ENCODE measurements around the gene GRIN2C.
A peak's percentile ranks its signal among the peaks of the same experiment; 100 is the strongest.
"Not testable (repeated sequence)": the region's sequence is repeated elsewhere in the genome, so short reads cannot be mapped to it uniquely, and the experiment has no call there.

Gene GRIN2C

DNA sequence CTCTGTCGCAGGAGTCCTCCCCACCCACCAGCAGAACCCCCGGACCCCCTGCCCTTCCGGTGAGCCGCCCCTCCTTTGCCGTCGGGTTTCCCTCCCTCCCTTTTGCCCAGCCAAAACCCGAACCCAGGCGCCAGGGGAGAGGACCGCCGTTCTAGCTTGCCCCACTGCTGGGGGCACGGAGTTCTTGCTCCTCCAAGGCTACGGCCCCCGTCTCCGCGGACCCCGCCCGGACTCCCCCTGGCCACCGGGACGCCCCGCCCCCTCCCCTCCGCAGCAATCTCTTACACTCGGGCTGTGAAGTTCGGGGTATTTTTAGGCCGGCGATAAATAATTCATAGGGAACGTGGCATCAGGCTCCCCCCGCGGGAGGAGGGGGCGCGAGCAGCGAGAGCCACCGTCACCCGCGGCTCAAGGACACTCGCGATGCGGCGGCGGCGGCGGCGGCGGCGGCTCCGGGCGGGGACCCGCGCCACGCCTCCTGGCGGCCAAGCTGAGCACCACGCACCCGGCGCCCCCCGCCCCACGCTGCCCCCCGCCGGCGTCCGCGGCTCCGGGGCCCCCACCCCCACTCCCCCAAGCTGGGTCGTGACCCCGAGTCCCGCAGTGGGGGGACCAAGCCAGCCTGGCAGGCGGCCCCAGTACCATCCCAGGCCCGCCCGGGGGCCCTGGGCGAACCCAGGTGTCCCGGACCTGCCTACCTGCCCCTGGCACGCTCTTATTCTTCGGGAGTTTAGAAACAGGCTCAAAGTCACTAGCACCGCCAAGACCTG, at the start of gene GRIN2C:
TSS of gene GRIN2C (minus strand) at position 427 of the 770 bp plus-strand sequence. CDS start 4,793 bp downstream, outside the sequence.
- peak; percentile 19 for DNase-seq (ENCODE audit: low spot score)

DNA sequence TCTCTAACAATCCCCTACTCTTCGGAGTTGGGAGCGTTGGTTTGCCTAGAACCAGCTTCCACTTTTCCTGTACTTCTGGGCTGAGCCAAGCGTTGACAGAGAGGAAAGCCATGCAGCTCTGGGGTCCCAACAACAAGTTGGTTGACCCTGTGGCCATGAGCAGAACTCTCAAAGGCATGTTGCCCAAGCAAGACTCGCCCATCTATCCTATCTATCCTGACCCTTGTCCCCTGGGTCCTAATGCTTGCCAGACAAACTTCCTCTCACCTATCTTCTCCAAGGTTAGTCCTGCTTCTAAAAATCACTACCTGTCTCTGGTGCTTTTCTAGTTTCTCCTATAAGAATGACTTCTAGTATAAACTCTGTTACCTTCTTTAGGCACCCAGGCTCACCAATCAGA, 49.4 kb upstream of the GRIN2C start:
- not testable (repeated sequence) for DNase-seq (ENCODE audit: low spot score)

DNA sequence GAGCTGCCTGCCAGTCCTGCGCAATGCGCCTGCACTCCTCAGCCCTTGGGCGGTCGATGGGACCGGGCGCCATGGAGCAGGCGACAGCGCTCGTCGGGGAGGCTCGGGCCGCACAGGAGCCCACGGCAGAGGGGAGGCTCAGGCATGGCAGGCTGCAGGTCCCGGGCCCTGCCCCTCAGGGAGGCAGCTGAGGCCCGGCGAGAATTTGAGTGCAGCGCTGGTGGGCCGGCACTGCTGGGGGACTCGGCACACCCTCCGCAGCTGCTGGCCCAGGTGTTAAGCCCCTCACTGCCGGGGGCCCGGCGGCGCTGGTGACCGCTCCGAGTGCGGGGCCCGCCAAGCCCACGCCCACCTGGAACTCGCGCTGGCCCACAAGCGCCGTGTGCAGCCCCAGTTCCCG, 47.3 kb upstream of the GRIN2C start:
- no peak for DNase-seq (ENCODE audit: low spot score)

DNA sequence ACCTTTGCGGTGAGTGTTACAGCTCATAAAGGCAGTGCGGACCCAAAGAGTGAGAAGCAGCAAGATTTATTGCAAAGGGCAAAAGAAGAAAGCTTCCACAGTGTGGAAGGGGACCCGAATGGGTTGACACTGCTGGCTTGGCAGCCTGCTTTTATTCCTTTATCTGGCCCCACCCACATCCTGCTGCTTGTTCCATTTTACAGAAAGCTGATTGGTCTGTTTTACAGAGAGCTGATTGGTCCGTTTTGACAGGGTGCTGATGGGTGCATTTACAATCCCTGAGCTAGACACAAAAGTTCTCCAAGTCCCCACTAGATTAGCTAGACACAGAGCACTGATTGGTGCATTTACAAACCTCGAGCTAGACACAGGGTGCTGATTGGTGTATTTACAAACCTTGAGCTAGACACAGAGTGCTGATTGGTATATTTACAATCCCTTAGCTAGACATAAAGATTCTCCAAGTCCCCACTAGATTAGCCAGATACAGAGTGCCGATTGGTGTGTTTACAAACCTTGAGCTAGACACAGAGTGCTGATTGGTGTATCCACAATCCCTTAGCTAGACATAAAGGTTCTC, 46.6 kb upstream of the GRIN2C start:
- DNase-seq (ENCODE audit: low spot score) = not testable (repeated sequence)

DNA sequence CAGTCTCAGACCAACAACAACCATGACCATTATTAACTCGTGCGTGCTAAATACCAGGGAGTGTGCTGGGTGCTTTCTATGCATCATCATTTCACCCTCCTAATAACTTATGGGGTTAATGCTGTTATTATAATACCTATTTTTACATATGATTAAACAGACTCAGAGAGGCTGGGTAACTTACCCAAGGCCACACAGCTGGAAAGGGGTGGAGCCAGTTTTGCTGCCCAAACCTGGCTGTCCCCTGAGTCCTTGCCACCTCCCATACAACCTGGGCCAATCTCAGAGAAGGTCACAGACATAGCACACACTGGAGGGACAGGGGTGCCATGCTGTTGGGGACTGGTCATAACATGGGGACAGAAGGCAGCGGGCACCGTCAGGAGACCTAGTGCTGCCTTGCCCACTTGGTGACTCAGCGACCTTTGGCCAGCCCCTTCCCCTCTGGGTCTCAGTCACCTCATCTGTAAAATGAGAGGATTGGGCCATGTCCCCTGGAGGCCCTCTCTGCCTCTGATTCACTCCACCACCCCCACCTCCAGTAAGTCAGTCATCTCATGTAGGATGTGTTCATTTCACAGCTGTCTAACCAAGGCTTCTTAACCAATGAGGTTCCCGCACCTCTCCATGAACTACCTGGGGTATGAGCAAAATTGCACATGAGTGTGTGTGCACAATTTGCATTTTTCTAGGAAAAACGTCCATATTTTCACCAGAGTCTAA, 45.2 kb upstream of the GRIN2C start:
- DNase-seq (ENCODE audit: low spot score) = no peak

DNA sequence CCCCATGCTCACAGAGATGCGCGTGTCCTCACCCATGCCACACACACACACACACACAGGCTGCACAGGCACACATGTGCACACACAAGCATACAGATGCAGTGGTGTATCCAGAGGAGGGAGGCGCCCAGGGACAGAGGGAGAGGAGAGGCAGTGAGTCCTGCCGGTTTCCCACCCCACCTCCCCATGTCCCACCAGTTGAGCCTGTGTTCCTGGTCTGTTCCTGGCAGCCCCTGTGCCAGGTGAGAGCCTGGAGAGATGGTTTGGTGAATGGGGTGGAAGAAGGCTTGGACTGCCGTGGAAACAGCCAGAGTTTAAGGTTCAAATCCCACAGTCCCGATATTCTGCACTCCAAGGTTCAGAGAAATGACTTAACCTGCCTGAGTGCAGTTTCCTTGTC, 44.0 kb upstream of the GRIN2C start:
- no peak for DNase-seq (ENCODE audit: low spot score)

DNA sequence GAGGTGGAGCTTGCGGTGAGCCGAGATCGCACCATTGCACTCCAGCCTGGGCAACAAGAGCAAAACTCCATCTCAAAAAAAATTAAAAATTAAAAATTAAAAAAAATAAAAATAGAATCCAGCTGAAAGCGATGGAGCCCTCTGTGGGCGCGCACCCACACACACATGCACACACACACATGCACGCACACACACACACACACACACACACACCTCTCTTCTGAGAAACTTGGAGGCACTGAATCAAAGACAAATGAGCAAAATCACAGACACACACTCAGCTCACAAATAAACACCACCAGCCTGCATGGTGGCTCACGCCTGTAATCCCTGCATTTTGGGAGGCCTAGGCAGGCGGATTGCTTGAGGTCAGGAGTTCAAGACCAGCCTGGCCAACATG, 43.3 kb upstream of the GRIN2C start:
- no peak for DNase-seq (ENCODE audit: low spot score)

DNA sequence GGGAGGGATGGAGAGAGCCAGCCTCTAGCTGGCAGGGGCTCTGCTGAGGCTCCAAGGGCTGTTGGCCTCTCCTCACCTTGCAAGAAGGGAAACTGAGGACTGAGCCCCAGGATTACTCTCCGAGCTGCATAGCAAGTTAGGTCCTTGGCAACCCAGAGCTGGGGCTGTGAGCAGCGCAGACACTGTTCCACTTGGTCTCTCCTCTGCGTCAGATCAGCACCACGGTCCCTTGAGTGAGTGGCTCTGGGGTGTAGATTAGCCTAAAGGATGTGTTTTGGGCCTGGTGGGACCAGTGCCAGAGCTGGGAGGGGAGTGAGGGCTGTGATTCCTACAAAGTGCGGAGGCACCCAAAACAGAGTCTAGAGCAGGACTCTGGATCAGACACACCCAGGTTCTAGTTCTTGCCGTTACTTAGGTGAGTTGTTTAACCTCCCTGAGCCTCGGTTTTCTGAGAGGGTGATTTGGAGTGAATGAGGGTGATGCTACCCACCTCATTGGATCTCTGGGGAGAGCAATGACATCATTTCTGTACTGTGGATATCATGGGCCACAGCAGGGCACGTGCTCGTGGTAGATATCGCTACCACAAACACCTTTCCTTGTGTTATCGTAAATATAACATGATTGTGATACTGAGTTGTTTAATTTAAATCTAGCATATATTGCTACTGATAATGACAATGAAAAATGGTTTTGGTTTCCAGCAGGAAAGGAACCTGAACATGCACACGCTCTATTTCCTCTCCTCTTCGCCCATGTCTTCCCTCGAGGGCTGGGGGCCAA, 41.9 kb upstream of the GRIN2C start:
- DNase-seq (ENCODE audit: low spot score) = no peak

DNA sequence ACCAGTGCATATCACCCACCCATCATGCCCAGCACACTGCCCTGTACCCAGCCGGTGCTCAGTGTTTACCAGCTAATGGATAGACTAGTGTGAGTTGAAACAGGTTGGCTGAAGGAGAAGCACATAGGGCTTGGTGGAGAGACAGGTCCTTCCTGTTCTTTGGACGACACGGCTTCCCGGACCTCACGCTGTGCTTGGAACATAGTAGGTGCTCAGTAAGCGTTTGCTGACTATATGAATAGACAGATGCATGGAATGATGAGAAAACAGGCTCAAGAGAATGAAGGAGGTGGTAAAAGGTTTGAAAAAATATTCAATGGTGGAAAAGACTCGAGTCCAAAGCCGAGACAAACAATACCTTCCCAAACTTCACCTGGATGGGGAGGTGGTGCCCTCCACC, 40.5 kb upstream of the GRIN2C start:
- no peak for DNase-seq (ENCODE audit: low spot score)

DNA sequence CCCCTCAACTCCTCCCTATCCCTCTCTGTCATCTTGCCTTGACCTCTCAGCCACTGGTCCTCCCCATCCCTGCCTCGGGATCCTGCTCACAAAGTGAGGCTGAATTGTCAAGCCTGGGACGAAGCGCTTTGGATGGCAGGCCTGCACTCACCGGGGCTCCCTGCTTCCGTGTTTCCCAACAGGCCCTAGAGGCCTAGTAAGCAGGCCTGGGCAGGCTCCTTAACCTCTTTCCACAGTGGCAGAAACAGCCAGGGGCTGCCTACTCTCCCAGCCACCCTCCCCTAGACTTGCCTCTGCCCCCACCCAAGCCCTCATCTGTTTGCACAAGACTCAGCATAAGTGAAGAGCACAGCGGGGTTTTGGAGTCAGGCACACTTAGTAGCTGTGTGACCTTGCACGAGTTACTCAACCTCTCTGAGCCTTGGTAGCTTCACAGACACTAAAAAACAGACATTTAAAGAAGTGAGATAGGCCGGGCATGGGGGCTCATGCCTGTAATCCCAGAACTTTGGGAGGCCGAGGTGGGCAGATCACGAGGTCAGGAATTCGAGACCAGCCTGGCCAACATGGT, 38.8 kb upstream of the GRIN2C start:
- DNase-seq (ENCODE audit: low spot score) = no peak

DNA sequence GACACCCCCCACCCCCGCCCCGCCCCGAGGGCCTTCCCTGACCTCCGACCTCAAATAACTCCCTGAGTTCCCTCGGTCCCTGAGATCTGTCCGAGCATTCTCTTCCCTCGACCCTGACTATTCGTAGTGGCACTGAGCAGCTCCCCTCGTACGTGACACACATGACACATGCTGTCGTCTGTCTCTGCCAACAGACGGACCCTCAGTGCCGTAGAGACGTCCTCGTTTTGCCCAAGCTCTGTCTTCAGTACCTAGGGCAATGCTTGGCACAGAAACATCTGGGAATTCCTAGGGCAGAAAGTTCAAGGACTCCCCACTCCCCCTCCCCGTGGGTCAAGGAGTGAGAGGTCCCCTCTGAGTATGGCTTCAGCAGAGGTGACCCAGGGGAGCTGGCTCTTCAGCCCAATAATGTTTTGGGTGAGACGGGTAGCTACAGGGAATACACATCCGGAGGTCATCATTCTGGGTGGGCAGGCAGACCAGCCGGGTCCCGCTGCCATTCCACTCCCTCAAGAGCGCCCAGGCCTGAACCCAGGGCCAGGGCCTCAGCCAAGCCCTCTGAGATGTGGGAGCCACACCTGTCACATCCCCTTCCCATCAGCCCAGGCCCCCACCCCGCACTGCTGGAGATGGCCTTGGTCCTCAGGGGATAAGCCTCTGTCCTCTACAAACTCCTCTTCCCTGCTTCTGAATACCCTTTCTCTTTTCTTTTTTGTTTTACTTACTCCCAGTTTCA, 34.4 kb upstream of the GRIN2C start:
- DNase-seq (ENCODE audit: low spot score) = no peak

DNA sequence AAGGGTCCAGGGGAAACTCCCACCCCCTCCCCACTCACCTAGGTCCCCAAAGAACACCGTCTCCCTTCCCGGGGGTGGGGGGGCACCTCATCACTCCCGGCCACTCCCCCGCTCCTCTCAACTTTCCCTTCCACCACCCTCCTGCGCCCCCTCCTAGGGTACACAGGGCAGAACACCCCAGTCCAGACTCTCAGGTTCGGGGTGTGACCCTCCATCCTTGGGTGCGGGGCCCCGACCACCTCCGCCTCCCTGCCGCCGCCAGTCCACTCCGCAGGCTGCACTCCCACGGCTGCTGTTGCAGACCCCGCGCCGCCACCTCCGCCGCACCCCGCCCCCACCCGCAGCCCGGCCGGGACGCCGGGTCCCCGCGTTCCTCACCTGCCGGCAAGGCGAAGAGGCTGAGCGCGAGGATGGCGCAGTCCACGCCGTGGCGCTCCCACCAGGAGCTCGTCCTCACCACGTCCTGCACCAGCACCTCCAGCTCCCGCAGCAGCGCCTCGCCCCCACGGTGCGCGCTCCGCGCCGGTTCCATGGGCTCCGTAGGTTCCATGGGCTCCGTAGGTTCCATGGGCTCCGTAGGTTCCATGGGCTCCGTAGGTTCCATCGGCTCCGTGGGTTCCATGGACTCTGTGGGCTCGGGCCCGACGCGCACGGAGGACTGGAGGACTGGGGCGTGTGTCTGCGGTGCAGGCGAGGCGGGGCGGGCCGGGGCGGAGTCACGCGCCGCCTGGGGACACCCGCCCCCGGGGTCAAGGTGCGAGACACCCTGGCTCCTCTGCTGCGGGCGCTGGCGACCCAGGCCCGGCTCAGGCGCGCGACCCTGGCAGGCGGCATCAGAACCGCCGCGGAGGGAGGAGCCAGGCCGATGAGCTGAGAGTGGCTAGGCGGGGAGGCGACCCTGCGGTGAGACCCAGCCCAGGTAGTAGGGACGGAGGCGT, 33.6 kb upstream of the GRIN2C start, which contains the start of gene FADS6:
TSS of gene FADS6 (minus strand) at position 660 of the 938 bp plus-strand sequence. CDS start at position 622, 38 bp downstream.
- DNase-seq (ENCODE audit: low spot score) = no peak

DNA sequence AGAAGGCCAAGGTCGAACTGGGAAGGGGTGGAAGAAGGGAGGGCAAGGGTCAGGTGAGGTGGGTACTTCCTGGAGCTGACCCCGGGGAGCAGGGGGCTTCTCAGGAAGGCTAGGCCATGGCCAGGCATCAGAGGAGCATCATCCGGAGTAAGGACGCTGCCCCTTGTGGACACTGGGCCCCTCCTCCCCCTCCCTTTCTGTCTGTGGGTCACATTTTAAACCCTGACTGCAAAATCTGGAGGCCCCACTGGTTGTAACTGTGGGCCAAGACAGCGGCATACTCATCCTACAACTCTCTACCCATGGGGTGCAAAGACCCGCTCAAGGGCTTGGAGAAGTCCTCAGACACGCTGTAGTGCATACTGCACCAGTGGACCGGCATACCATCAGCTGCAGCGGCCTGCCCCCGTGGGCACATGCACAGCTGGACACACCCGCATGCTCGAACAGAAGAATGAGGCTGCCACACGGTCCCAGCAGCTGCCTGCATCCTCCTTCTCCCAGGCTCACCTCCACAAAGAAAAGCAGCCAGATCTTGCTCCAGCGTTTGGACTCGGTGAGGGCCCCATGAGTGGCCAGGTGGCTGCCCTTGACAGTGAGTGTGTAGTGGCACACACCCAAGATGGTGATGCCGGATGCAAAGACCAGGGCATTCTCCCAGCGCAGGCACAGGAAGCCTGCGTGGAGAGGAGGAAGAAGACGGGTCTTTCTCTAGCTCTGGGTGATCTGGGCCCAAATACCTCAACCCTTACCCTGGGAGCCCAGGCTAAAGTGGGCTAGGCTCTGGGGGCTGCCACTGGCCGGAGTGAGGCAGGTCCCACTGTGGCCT, 32.5 kb upstream of the GRIN2C start:
- DNase-seq (ENCODE audit: low spot score) = no peak

DNA sequence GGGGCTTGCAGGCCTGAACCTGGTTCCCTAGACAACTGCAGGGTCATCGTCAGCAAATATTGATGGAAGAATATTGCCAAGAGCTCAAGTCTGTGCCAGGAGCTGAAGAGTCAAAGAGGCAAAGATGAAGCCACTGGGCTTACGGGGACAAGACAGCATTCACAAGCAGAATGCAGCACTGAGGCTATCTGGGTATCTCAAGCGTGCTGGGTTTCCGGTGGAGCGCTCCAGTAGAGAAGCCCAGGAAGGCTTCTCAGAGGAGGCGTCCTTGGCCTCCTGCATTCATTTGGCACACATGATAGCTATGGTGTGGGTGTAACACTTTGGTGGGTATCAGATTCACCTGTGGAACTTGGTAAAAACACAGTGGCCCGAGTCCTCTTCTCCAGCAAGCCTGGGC, 30.9 kb upstream of the GRIN2C start:
- no peak for DNase-seq (ENCODE audit: low spot score)

DNA sequence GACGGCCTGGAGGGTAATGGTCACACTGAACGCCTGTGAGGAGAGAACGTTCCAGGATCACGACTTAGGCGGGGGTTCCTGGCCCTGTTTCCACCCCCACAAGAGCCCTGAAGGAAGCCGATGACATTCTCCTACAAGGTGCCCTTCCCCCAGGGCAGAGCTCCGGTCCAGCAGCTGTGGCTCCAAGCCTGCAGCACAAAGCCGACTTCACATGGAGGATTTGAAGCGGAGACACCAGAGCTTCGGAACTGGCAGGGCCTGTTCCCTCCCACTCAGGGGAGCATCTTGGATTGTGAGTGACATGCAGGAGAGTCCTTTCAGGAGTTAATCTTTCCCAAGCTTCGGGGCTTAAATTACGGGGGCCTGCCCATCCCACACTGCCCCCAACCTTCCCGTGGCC, 28.8 kb upstream of the GRIN2C start:
- DNase-seq (ENCODE audit: low spot score) = no peak

DNA sequence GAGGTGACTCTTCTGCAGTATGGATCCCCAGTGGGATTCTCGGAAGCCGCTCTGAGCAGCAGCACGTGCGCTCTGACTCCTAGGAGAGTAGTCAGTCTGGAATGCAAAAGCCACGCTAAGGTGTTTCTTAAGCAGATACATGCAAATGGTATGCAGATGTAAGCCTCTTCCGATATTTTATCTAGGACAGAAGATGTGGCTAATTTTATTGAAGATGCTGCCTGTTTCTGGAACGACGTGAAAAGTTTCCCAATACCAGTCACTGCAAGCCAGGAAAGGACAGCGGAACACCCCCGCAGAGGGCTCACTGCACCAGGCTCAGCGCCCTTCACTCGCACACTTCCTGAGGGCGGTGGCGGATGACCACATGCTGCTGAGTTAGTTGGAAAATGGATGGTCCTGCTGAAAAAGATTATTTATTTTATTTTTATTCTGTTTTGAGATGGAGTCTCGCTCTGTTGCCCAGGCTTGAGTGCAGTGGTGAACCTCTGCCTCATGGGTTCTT, 23.6 kb upstream of the GRIN2C start:
- DNase-seq (ENCODE audit: low spot score) = no peak

DNA sequence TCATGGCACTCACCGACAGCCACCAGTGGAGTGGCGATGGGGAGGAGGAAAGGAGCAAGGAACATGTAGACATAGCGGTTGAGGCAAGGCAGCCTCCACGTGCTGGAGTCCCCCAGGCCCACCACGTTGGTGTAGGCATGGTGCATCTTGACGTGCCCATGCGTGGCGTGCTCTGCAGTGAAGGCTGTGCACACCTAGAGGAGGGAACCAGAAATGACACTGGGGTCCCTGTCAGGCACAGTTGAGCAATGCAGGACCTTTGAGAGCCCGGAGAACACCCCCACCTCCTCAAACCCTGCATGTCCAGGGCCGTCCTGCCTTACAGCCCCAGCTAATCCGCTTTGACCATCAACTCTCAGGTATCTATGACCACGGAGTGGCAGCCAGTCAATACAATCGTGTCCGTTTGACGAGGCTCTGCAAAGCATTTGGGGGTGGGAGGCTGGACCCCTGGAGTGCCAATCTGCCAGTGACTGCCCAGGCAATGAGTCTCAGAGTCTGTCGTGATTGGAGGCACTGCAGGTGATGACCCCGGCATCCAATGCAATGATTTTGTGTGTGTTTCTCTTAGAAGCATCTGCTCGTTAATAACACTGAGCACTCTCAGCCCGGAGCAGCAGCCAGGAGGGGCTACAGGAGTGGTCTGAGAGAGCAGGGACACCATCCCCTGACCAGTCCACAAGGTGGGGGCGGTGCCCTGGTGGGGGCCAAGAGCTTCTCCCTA, 23.0 kb upstream of the GRIN2C start:
- DNase-seq (ENCODE audit: low spot score) = no peak

DNA sequence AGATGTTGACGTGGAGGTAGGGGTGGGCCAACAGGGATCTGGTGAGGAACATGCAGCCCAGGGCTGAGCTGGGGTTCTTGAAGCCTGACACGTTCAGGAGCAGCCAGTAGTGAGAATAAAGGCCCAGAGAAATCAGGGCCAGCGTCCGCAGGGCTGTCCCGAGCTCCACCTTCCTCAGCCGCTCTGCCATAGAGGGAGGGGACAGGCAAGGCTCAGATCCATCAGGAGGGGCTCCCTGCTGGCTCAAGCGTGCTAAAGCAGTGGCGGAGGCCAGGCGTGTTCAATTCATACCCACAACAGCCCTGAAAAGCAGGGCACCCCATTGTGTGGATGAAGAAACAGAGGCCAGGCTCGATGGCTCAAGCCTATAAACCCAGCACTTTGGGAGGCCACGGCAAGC, 21.4 kb upstream of the GRIN2C start:
- DNase-seq (ENCODE audit: low spot score) = no peak

All from CD4-positive, alpha-beta T cell treated with Interleukin-15 for 4 hours (primary cell).